B cell (primary cell): ENCODE measurements around the gene RNF39. TPM values are rescaled to one million over a fixed set of nuclear protein-coding genes. Genes with fewer than 3 reads are reported as not detected.
A peak's percentile ranks its signal among the peaks of the same experiment; 100 is the strongest.

Experiments
- ATAC-seq: fragments of 200-7000 bp; cut with Tn5 transposase; one replicate; pipeline ENCODE4 v1.10.0; 2021; ENCODE audit warnings: low read depth, mild to moderate bottlenecking, moderate number of reproducible peaks, moderate library complexity
- CTCF ChIA-PET: fragments of 350-600 bp; sonication (Branson Sonifier 250); formaldehyde crosslinking; loops from one replicate; lab custom pipeline; 2021; ENCODE audit warnings: antibody characterized with exemption, inconsistent platforms; lab: Charles Lee
- POLR2A ChIA-PET: fragments of 350-600 bp; sonication (Branson Sonifier 250); formaldehyde crosslinking; loops from one replicate; lab custom pipeline; 2021; ENCODE audit warnings: antibody characterized with exemption; lab: Charles Lee
- DNase-seq: peaks from one replicate; pipeline ENCODE4 v3.0.0; 2013
- H2AFZ ChIP-seq: 2 replicates; pipeline ENCODE4 v1.6.1; 2012; ENCODE audit warnings: mild to moderate bottlenecking, low read depth, low read length; ENCODE audit not compliant: insufficient read depth, poor library complexity, severe bottlenecking
- H3K27ac ChIP-seq, 2 donors: 1 replicate in 1 of 2; 2 replicates in 1 of 2; pipeline ENCODE4 v1.5.1; 2012 to 2013; ENCODE audit warnings: low read length in 2 of 2, mild to moderate bottlenecking in 2 of 2, moderate library complexity in 1 of 2
- H3K27me3 ChIP-seq, 4 experiments: fragments of 200-600 bp in 1 of 4; sonication (generic) in 1 of 4; replicated peaks in 1 of 4; 1 replicate in 2 of 4; 2 replicates in 2 of 4; pipeline versions ENCODE4 v1.6.1 to v1.7.0; 2013 to 2016; ENCODE audit warnings: low read length in 3 of 4, mild to moderate bottlenecking in 2 of 4, mixed read lengths in 1 of 4, moderate library complexity in 1 of 4; ENCODE audit not compliant: insufficient read depth in 4 of 4, control insufficient read depth in 3 of 4; ENCODE audit errors: control extremely low read depth in 1 of 4
- H3K36me3 ChIP-seq, 2 experiments: replicated peaks in 1 of 2; 1 replicate in 1 of 2; 2 replicates in 1 of 2; pipeline versions ENCODE4 v1.6.1 to v1.7.1; 2013; ENCODE audit warnings: low read length in 1 of 2; ENCODE audit not compliant: insufficient read depth in 2 of 2, control insufficient read depth in 1 of 2; ENCODE audit errors: control extremely low read depth in 1 of 2, extremely low read depth in 1 of 2
- H3K4me1 ChIP-seq, 2 donors: fragments of 200-600 bp in 1 of 2; sonication (generic) in 1 of 2; 1 replicate in 1 of 2; 2 replicates in 1 of 2; pipeline versions ENCODE4 v1.5.1 to v1.6.1; 2013 to 2017; ENCODE audit warnings: low read length in 2 of 2; ENCODE audit not compliant: control insufficient read depth in 2 of 2, insufficient read depth in 2 of 2
- H3K4me2 ChIP-seq: replicated peaks from 2 replicates; pipeline ENCODE3; 2012; ENCODE audit warnings: mild to moderate bottlenecking, low read depth, low read length; ENCODE audit not compliant: poor library complexity, severe bottlenecking
- H3K4me3 ChIP-seq, 5 experiments: fragments of 200-600 bp in 1 of 5; sonication (generic) in 1 of 5; 1 replicate in 3 of 5; 2 replicates in 2 of 5; pipeline versions ENCODE4 v1.5.1 to v1.7.0; 2011 to 2016; ENCODE audit warnings: low read length in 4 of 5, mild to moderate bottlenecking in 4 of 5, low read depth in 2 of 5, control low read depth in 1 of 5, moderate library complexity in 1 of 5; ENCODE audit not compliant: insufficient read depth in 1 of 5; ENCODE audit errors: control extremely low read depth in 1 of 5, extremely low read depth in 1 of 5
- H3K79me2 ChIP-seq: fragments of 200-600 bp; sonication (generic); one replicate; pipeline ENCODE4 v1.6.0; 2016; ENCODE audit warnings: low read length; ENCODE audit not compliant: control insufficient read depth, insufficient read depth
- H3K9ac ChIP-seq: fragments of 200-600 bp; sonication (generic); 2 replicates; pipeline ENCODE4 v1.6.1; 2017; ENCODE audit warnings: mild to moderate bottlenecking, low read length, moderate library complexity
- H3K9me3 ChIP-seq, 3 donors: one replicate each; pipeline versions ENCODE4 v1.6.1 to v1.7.1; 2013; ENCODE audit warnings: low read length in 2 of 3; ENCODE audit not compliant: control insufficient read depth in 2 of 3, insufficient read depth in 1 of 3; ENCODE audit errors: control extremely low read depth in 1 of 3
- H4K20me1 ChIP-seq: 2 replicates; pipeline ENCODE4 v1.6.0; 2012; ENCODE audit warnings: mild to moderate bottlenecking, low read length; ENCODE audit not compliant: insufficient read depth, control insufficient read depth, poor library complexity, severe bottlenecking
- H3K27ac Mint-ChIP-seq: one replicate; pipeline ENCODE4 v1.8.0; 2021; ENCODE audit warnings: mixed read lengths
- H3K27me3 Mint-ChIP-seq: one replicate; pipeline ENCODE4 v1.8.0; 2021; ENCODE audit warnings: mixed read lengths
- H3K4me1 Mint-ChIP-seq: one replicate; pipeline ENCODE4 v1.8.0; 2021; ENCODE audit warnings: mixed read lengths
- H3K4me3 Mint-ChIP-seq: one replicate; pipeline ENCODE4 v1.8.0; 2021; ENCODE audit warnings: mixed read lengths
- H3K9me3 Mint-ChIP-seq: one replicate; pipeline ENCODE4 v1.8.0; 2022; ENCODE audit warnings: mixed read lengths; ENCODE audit not compliant: insufficient read depth
- CTCF ChIP-seq: fragments of 200-600 bp; IDR thresholded peaks from one replicate; pipeline ENCODE4 v1.8.0; 2022; ENCODE audit warnings: antibody characterized with exemption, mild to moderate bottlenecking
- EZH2 ChIP-seq: IDR thresholded peaks from 2 replicates; pipeline ENCODE4 v1.6.1; 2012; ENCODE audit warnings: borderline replicate concordance, low read depth, mild to moderate bottlenecking, moderate library complexity, low read length; ENCODE audit not compliant: insufficient read depth, poor library complexity, severe bottlenecking
- WGBS: methylation state at CpG from one replicate; pipeline ENCODE4 v1.1.5; 2013; ENCODE audit warnings: missing lambda C conversion rate; ENCODE audit not compliant: insufficient coverage; 5-methylcytosine and 5-hydroxymethylcytosine counted together
- intact Hi-C: fragments of 100-400 bp; cut with micrococcal nuclease; formaldehyde crosslinking; loops from one replicate; pipeline ENCODE4 v1.10.0; 2022
- polyA plus RNA-seq: library from polyadenylated mRNA; depleted of rRNA; stranded (reverse); fragments of >200 nt; gene quantifications from 2 replicates; pipeline ENCODE4 v1.2.3, GENCODE V29; 2012
- total RNA-seq, 2 donors: library from RNA; stranded (reverse); fragments of 120-200 nt in 1 of 2; gene quantifications; 1 replicate in 1 of 2; 2 replicates in 1 of 2; pipeline versions ENCODE4 v1.2.3 to v1.2.4, GENCODE V29; 2013 to 2022

Gene RNF39
- total and polyA plus RNA-seq, 2 donors (not counting 1 experiment from before 2014, with no cell fraction given) = not detected

GRCh38 chr6:30062471-30063178 lies 12.9 kb downstream of the RNF39 start:
- H3K4me1 ChIP-seq = peaks cover 29 to 37% of the 10 kb centered on the region in 2 donors
- H3K4me1 Mint-ChIP-seq = peaks cover 53% of the 10 kb centered on the region
- intact Hi-C loops = loop anchor here (5.0 to 10.0 kb wide), 2 partner anchors 120 to 1912 kb away; partner anchors contain the start of genes DXO and HLA-A
- POLR2A ChIA-PET = no interaction called here
- H4K20me1 ChIP-seq = no peaks in the 10 kb centered on the region
- CTCF ChIA-PET = no interaction called here
- H3K9me3 Mint-ChIP-seq = no peaks in the 10 kb centered on the region
- no peak overlapping the region for H2AFZ ChIP-seq
- H3K9me3 ChIP-seq = no peaks in the 10 kb centered on the region
- H3K36me3 ChIP-seq = peaks cover 4 to 20% of the 10 kb centered on the region in 2 experiments
- H3K4me3 ChIP-seq = no peak overlapping the region
- H3K27ac Mint-ChIP-seq = no peak overlapping the region
- TF ChIP-seq EZH2 (no peak), CTCF (no peak)
- no peaks in the 10 kb centered on the region for H3K27me3 Mint-ChIP-seq
- H3K79me2 ChIP-seq = peaks cover 49% of the 10 kb centered on the region
- H3K4me3 Mint-ChIP-seq = peak overlapping the region; percentile 100
- H3K27me3 ChIP-seq = no peaks in the 10 kb centered on the region
- no CpG with 5 or more reads among the region's 7 CpGs for WGBS
- DNase-seq (no peak), ATAC-seq (no peak)
- peak overlapping the region in 1 of 2 donors; percentile 97 for H3K27ac ChIP-seq
- H3K9ac ChIP-seq = no peak overlapping the region
- peak overlapping the region; percentile 85 for H3K4me2 ChIP-seq

DNA sequence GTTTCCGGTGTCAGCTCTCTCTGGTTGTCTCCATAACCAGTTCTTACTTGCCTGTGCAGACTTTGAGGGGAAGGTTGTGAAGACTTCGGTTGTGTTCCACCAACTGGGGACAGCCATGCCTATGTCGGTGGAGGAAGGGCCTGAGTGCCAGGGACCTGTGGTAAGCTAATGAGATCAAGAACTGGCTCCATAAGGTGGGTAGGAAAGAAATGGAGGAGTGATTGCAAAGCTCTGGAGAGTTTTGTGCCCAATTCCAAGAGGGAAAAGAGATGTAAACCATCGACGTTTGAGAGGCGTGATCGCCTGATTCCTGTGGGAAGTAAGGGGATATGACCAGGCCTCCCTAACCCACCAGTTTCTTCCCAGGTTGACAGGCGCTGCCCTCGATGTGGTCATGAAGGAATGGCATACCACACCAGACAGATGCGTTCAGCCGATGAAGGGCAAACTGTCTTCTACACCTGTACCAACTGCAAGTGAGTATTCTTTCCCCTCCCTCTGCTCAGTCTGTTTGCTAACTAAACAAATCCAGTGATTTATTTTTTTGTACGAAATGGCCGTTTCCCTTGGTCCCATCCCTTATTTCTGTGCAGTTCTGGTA lies 13.6 kb downstream of the RNF39 start:
- Histone ChIP-seq H3K36me3 (peaks cover 4 to 25% of the 10 kb centered on the region in 2 experiments), H3K27me3 (no peaks in the 10 kb centered on the region), H3K79me2 (peaks cover 44% of the 10 kb centered on the region), H2AFZ (peak overlapping the region; percentile 86), H3K4me3 (peak overlapping the region; percentile 80 to 100 (median 92)), H3K4me2 (peak overlapping the region; percentile 85), H3K4me1 (peaks cover 26 to 34% of the 10 kb centered on the region in 2 donors), H3K27ac (peak overlapping the region; percentile 95 to 97), H4K20me1 (no peaks in the 10 kb centered on the region), H3K9ac (peak overlapping the region; percentile 91), H3K9me3 (no peaks in the 10 kb centered on the region)
- Mint-ChIP-seq H3K4me1 (peaks cover 48% of the 10 kb centered on the region), H3K27ac (peak overlapping the region; percentile 99), H3K4me3 (peak overlapping the region; percentile 100), H3K9me3 (no peaks in the 10 kb centered on the region), H3K27me3 (no peaks in the 10 kb centered on the region)
- intact Hi-C loops = loop anchor here (2.0 to 10.0 kb wide), 3 partner anchors 120 to 1913 kb away; partner anchors contain the start of genes DXO and HLA-A
- no peak for TF ChIP-seq CTCF
- no peak for TF ChIP-seq EZH2
- POLR2A ChIA-PET = interaction anchor here (0.6 to 2.0 kb wide), 4 partner anchors 41 to 1913 kb away, joined by 3 to 10 read pairs (median 4); partner anchors contain the start of gene TRIM26
- ATAC-seq (no peak), DNase-seq (no peak)
- 45% methylated on average over 8 of the region's 13 CpGs for WGBS
- CTCF ChIA-PET = interaction anchor here (2.7 kb wide), 1 partner anchor 41 kb away, joined by 10 read pairs; no protein-coding TSS in a partner anchor
